ENCODE data around the gene EXOC8.

The EXOC8 gene

GRCh38 chr1:231311720-231312431, 25.8 kb downstream of the EXOC8 start:
- DNase-seq, result no peak

GRCh38 chr1:231310391-231310934, 27.2 kb downstream of the EXOC8 start:
- DNase-seq, result no peak

- no peak for DNase-seq
These were observed 35.7 kb downstream of the EXOC8 start for GRCh38 chr1:231301990-231302389.

DNA sequence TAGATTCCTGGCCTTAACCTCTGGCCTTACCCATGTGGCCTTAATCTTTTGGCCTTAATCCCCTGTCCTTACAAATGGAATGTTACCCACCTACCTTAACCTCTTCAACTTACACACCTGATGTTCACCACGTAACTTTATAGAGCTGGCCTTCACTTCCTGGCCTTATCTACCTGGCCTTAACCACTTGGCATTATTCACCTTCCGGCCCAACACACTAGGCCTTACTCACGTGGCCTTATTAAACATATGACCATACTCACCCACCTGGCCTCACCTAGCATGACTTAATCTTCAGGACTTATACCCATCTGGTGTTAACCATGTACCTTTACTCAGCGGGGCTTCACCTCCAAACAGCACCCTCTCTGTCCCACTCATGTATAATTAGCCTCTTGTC, 41.7 kb downstream of the EXOC8 start:
- DNase-seq, result no peak

DNA sequence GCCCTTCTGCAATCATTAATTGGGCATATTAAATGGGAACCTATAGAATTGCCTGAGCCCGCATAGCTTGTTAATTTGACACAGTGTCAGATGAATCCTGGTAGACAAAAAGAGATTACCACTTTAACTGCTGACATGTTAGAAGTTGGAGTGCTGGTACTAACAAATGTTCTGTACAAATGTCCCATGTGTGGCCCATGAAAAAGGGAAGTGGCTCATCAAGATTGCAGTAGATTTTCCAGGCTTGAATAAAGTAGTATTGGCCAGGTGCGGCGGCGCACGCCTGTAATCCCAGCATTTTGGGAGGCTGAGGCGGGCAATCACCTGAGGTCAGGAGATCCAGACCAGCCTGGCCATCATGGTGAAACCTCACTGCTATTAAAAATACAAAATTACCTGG, 51.0 kb downstream of the EXOC8 start:
- DNase-seq, result no peak

DNA sequence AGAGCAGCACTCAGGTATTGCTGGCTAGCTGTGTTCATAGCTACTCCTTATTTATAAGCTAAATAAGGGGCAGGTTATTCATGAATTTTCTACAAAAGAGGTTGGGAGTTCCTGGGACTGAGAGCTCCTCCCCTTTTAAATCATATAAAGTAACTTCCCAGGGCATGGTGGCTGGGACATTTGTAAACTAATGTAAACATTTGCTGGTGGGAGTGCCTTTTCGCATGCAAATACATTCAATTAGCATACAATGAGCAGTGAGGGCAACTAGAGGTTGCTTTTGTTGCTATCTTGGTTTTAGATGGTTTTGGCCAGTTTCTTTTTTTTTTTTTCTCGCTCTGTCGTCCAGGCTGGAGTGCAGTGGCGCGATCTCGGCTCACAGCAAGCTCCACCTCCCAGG, 53.2 kb downstream of the EXOC8 start:
- DNase-seq, result no peak

Data from NCI-H345 (cell line).